Natural killer cell (primary cell): ENCODE measurements around the gene HSF2. TPM values are rescaled to one million over a fixed set of nuclear protein-coding genes. Genes with fewer than 3 reads are reported as not detected.
A peak's percentile ranks its signal among the peaks of the same experiment; 100 is the strongest.

Source experiments
- ATAC-seq, 3 donors: fragments of 150-1000 bp in 2 of 3; fragments of 200-7000 bp in 1 of 3; cut with Tn5 transposase; 1 replicate in 1 of 3; 2 replicates in 2 of 3; pipeline ENCODE4 v1.10.0; 2021; ENCODE audit warnings: mild to moderate bottlenecking in 2 of 3, moderate library complexity in 2 of 3
- DNase-seq, 2 donors: peaks; one replicate each; pipeline versions ENCODE4 v3.0.0 to v3.0.0-alpha.2; 2013 to 2021; ENCODE audit warnings: mixed read lengths in 1 of 2
- H3K27ac ChIP-seq: one replicate; pipeline ENCODE4 v1.5.1; 2013; ENCODE audit warnings: mild to moderate bottlenecking, low read length
- H3K27me3 ChIP-seq: one replicate; pipeline ENCODE4 v1.6.1; 2013; ENCODE audit warnings: low read length; ENCODE audit not compliant: control insufficient read depth, insufficient read depth
- H3K36me3 ChIP-seq: one replicate; pipeline ENCODE4 v1.6.1; 2013; ENCODE audit warnings: low read length; ENCODE audit not compliant: control insufficient read depth, insufficient read depth
- H3K4me1 ChIP-seq: one replicate; pipeline ENCODE4 v1.6.1; 2013; ENCODE audit warnings: low read length; ENCODE audit not compliant: control insufficient read depth, insufficient read depth
- H3K4me3 ChIP-seq: one replicate; pipeline ENCODE4 v1.5.1; 2013; ENCODE audit warnings: low read length
- H3K9me3 ChIP-seq: one replicate; pipeline ENCODE4 v1.6.1; 2013; ENCODE audit warnings: low read length; ENCODE audit not compliant: control insufficient read depth, insufficient read depth
- H3K27ac Mint-ChIP-seq, 2 donors: one replicate each; pipeline ENCODE4 v1.8.0; 2022; ENCODE audit warnings: mild to moderate bottlenecking in 2 of 2, mixed read lengths in 2 of 2, moderate library complexity in 1 of 2
- H3K27me3 Mint-ChIP-seq, 2 donors: one replicate each; pipeline ENCODE4 v1.8.0; 2022; ENCODE audit warnings: low read depth in 2 of 2, mixed read lengths in 2 of 2
- H3K36me3 Mint-ChIP-seq: one replicate; pipeline ENCODE4 v1.8.0; 2022; ENCODE audit warnings: mixed read lengths
- H3K4me1 Mint-ChIP-seq, 2 donors: one replicate each; pipeline ENCODE4 v1.8.0; 2022; ENCODE audit warnings: mixed read lengths in 2 of 2
- H3K4me3 Mint-ChIP-seq: one replicate; pipeline ENCODE4 v1.8.0; 2022; ENCODE audit warnings: mild to moderate bottlenecking, moderate library complexity, mixed read lengths
- H3K9me3 Mint-ChIP-seq, 2 donors: one replicate each; pipeline ENCODE4 v1.8.0; 2022; ENCODE audit warnings: mixed read lengths in 2 of 2
- WGBS: methylation state at CpG from one replicate; pipeline ENCODE4 v1.1.7; 2013; ENCODE audit warnings: missing lambda C conversion rate; ENCODE audit not compliant: insufficient coverage; 5-methylcytosine and 5-hydroxymethylcytosine counted together
- intact Hi-C: fragments of 100-400 bp; cut with micrococcal nuclease; formaldehyde crosslinking; loops from one replicate; pipeline ENCODE4 v1.14.2; 2022
- total RNA-seq, 4 donors: library from RNA; stranded (reverse); fragments of 120-200 nt in 1 of 4; gene quantifications; one replicate each; pipeline versions ENCODE4 v1.2.3 to v1.2.4, GENCODE V29; 2013 to 2022
- TF ChIP-seq, protein P1 (sequence below): fragments of 200-600 bp; IDR thresholded peaks from one replicate; pipeline ENCODE4 v1.8.0; 2022; ENCODE audit warnings: antibody characterized with exemption

Gene HSF2
- total RNA-seq, 3 donors from 2014 or later (not counting 1 experiment from before 2014, with no cell fraction given) = 16.4 to 23.5 (median 21.1) TPM

DNA sequence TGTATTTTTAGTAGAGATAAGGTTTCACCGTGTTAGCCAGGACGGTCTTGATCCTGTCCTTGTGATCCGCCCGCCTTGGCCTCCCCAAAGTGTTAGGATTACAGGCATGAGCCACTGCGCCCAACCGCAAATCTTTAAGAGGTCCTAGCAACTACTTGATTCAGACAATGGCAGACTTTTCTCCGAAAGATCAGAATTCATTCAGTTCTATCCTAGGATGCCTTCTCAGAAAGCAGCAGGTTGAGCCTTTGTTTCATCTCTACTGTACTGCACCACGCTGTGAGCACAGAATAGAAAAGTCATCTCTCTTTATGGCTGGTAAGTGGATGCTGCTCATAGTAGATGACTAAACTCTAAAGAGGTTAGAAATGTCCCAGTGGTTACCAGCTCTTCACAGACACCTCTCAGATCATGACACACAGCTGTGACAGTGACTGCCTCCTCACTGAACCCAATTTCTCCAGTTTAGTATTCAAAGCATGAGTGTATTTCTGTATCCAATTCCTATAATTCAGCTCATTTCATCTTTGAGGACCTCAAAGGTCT is 6.0 kb upstream of the HSF2 start:
- TF ChIP-seq, protein P1, sequence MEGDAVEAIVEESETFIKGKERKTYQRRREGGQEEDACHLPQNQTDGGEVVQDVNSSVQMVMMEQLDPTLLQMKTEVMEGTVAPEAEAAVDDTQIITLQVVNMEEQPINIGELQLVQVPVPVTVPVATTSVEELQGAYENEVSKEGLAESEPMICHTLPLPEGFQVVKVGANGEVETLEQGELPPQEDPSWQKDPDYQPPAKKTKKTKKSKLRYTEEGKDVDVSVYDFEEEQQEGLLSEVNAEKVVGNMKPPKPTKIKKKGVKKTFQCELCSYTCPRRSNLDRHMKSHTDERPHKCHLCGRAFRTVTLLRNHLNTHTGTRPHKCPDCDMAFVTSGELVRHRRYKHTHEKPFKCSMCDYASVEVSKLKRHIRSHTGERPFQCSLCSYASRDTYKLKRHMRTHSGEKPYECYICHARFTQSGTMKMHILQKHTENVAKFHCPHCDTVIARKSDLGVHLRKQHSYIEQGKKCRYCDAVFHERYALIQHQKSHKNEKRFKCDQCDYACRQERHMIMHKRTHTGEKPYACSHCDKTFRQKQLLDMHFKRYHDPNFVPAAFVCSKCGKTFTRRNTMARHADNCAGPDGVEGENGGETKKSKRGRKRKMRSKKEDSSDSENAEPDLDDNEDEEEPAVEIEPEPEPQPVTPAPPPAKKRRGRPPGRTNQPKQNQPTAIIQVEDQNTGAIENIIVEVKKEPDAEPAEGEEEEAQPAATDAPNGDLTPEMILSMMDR = no peak
- intact Hi-C loops = no loop called here
- ATAC-seq (no peak), DNase-seq (no peak)
- no peaks in the 10 kb centered on the region for H3K36me3 ChIP-seq
- H3K9me3 ChIP-seq = no peaks in the 10 kb centered on the region
- Mint-ChIP-seq H3K9me3 (no peaks in the 10 kb centered on the region), H3K4me3 (no peak overlapping the region), H3K36me3 (no peaks in the 10 kb centered on the region), H3K4me1 (no peaks in the 10 kb centered on the region), H3K27ac (no peak overlapping the region), H3K27me3 (peaks cover 15 to 45% of the 10 kb centered on the region in 2 donors)
- H3K27ac ChIP-seq = no peak overlapping the region
- H3K27me3 ChIP-seq = peaks cover 4% of the 10 kb centered on the region
- no peak overlapping the region for H3K4me3 ChIP-seq
- WGBS = 76% methylated on average over 8 of the region's 8 CpGs
- no peaks in the 10 kb centered on the region for H3K4me1 ChIP-seq

DNA sequence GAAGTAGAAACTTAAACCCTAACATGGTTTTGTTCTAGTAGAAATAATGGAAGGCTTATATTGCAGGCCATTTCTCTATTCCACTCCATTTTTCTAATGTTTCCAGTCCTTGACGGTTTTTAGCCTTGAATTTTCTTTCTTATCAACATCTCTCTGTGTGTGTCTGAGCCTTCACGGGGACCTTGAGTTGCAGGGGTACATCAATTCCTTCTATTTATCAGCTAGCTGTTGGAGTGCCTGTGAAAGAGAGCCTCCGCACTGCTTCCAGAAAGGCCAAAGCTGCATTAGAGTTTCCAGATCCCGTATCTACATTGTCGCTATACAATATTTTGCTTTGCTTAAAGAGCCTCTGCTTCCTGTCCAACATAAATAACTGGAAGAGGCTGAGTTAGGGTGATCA is 5.4 kb upstream of the HSF2 start:
- intact Hi-C loops = no loop called here
- H3K27ac ChIP-seq = no peak overlapping the region
- no peaks in the 10 kb centered on the region for H3K36me3 Mint-ChIP-seq
- peaks cover 4% of the 10 kb centered on the region for H3K27me3 ChIP-seq
- peaks cover 13 to 44% of the 10 kb centered on the region in 2 donors for H3K27me3 Mint-ChIP-seq
- 81% methylated on average over 5 of the region's 5 CpGs for WGBS
- TF ChIP-seq, protein P1 = no peak
- H3K9me3 ChIP-seq = no peaks in the 10 kb centered on the region
- H3K4me3 Mint-ChIP-seq = no peak overlapping the region
- DNase-seq (no peak), ATAC-seq (no peak)
- no peak overlapping the region for H3K27ac Mint-ChIP-seq
- no peaks in the 10 kb centered on the region for H3K9me3 Mint-ChIP-seq
- H3K4me3 ChIP-seq = no peak overlapping the region
- no peaks in the 10 kb centered on the region for H3K36me3 ChIP-seq
- H3K4me1 Mint-ChIP-seq = no peaks in the 10 kb centered on the region
- H3K4me1 ChIP-seq = peaks cover under 1% of the 10 kb centered on the region

- no peak for DNase-seq
- 0% methylated on average over 2 of the region's 2 CpGs for WGBS
- peak overlapping the region; percentile 97 for H3K4me3 Mint-ChIP-seq
- Histone ChIP-seq H3K4me1 (peaks cover 6% of the 10 kb centered on the region), H3K27ac (peak overlapping the region; percentile 58), H3K27me3 (no peaks in the 10 kb centered on the region), H3K9me3 (no peaks in the 10 kb centered on the region), H3K36me3 (no peaks in the 10 kb centered on the region), H3K4me3 (peak overlapping the region; percentile 16)
- H3K36me3 Mint-ChIP-seq = no peaks in the 10 kb centered on the region
- peaks cover 4 to 14% of the 10 kb centered on the region in 2 donors for H3K27me3 Mint-ChIP-seq
- peak overlapping the region; percentile 80 to 93 for H3K27ac Mint-ChIP-seq
- H3K9me3 Mint-ChIP-seq = no peaks in the 10 kb centered on the region
- ATAC-seq = no peak
- H3K4me1 Mint-ChIP-seq = peaks cover 27 to 28% of the 10 kb centered on the region in 2 donors
- intact Hi-C loops = loop anchor here (1.0 kb wide), 1 partner anchor 72 kb away; the partner anchor contains the start of gene SERINC1
- TF ChIP-seq, protein P1 = no peak
These were observed 451 bp upstream of the HSF2 start for GRCh38 chr6:122399055-122399347.

DNA sequence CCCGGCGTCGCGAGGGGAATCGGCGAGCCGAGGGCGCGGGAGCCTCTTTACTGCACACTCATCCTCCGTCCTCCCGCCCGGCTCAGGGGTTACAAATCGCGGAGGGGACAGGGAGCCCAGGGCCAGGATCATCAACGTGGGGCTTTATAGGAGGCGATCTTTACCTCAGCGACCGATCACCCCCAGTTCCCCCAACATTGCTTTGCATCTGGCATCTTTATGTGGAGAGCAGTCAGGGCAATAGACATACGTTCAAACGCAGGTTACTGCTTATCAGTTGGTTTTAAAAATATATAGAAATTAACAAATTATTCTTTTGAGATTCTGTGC is 634 bp downstream of the HSF2 start:
- Histone ChIP-seq H3K4me1 (peaks cover 6% of the 10 kb centered on the region), H3K4me3 (peak overlapping the region; percentile 92), H3K27ac (no peak overlapping the region), H3K27me3 (no peaks in the 10 kb centered on the region), H3K9me3 (no peaks in the 10 kb centered on the region), H3K36me3 (no peaks in the 10 kb centered on the region)
- H3K4me3 Mint-ChIP-seq = peak overlapping the region; percentile 97
- H3K36me3 Mint-ChIP-seq = no peaks in the 10 kb centered on the region
- H3K27me3 Mint-ChIP-seq = peaks cover 3% of the 10 kb centered on the region in 2 donors
- under 1% methylated on average over 18 of the region's 20 CpGs for WGBS
- peaks cover 32 to 34% of the 10 kb centered on the region in 2 donors for H3K4me1 Mint-ChIP-seq
- ATAC-seq (no peak), DNase-seq (no peak)
- TF ChIP-seq, protein P1 = no peak
- H3K9me3 Mint-ChIP-seq = no peaks in the 10 kb centered on the region
- intact Hi-C loops = no loop called here
- H3K27ac Mint-ChIP-seq = peak overlapping the region; percentile 80 to 93
